OCI-LY7 (cell line): ENCODE measurements around the gene SCYGR3.

Experiments
- CTCF ChIP-seq: fragments of 200-600 bp; sonication (generic); conservative IDR thresholded peaks from 2 replicates; pipeline ENCODE4 v1.5.1; 2014; ENCODE audit warnings: mild to moderate bottlenecking, antibody characterized with exemption, low read length, moderate library complexity, mixed read lengths
- EZH2phosphoT487 ChIP-seq: fragments of 200-600 bp; sonication (generic); IDR thresholded peaks from 2 replicates; pipeline ENCODE4 v1.6.1; 2018; ENCODE audit warnings: low read depth, borderline replicate concordance, mild to moderate bottlenecking, mixed run types, antibody characterized with exemption, low read length, moderate library complexity, mixed read lengths

- TF ChIP-seq CTCF (no peak), EZH2phosphoT487 (no peak)
These were observed 1.3 kb upstream of the SCYGR3 start for GRCh38 chr2:227615906-227616305.
